Nephron progenitor cell (in vitro differentiated cells): ENCODE measurements around the gene ZMIZ1.

Source experiments
- DNase-seq: peaks from one replicate; pipeline ENCODE4 v3.0.0; 2021
- H3K27ac Mint-ChIP-seq: 2 replicates; pipeline ENCODE4 v1.8.0; 2021; ENCODE audit warnings: mild to moderate bottlenecking, moderate library complexity, mixed read lengths
- H3K27me3 Mint-ChIP-seq: 2 replicates; pipeline ENCODE4 v1.8.0; 2021; ENCODE audit warnings: mild to moderate bottlenecking, low read depth, mixed read lengths; ENCODE audit not compliant: poor library complexity
- H3K36me3 Mint-ChIP-seq: 2 replicates; pipeline ENCODE4 v1.8.0; 2021; ENCODE audit warnings: low read depth, mixed read lengths
- H3K4me1 Mint-ChIP-seq: 2 replicates; pipeline ENCODE4 v1.8.0; 2021; ENCODE audit warnings: mixed read lengths
- H3K4me3 Mint-ChIP-seq: 2 replicates; pipeline ENCODE4 v1.8.0; 2021; ENCODE audit warnings: mild to moderate bottlenecking, moderate library complexity, mixed read lengths
- H3K9me3 Mint-ChIP-seq: 2 replicates; pipeline ENCODE4 v1.8.0; 2021; ENCODE audit warnings: mild to moderate bottlenecking, moderate library complexity, mixed read lengths
- TF ChIP-seq, protein P1 (sequence below): fragments of 200-600 bp; sonication (generic); IDR thresholded peaks from 2 replicates; pipeline ENCODE4 v1.5.0; 2021; ENCODE audit warnings: antibody characterized with exemption

Gene ZMIZ1

DNA sequence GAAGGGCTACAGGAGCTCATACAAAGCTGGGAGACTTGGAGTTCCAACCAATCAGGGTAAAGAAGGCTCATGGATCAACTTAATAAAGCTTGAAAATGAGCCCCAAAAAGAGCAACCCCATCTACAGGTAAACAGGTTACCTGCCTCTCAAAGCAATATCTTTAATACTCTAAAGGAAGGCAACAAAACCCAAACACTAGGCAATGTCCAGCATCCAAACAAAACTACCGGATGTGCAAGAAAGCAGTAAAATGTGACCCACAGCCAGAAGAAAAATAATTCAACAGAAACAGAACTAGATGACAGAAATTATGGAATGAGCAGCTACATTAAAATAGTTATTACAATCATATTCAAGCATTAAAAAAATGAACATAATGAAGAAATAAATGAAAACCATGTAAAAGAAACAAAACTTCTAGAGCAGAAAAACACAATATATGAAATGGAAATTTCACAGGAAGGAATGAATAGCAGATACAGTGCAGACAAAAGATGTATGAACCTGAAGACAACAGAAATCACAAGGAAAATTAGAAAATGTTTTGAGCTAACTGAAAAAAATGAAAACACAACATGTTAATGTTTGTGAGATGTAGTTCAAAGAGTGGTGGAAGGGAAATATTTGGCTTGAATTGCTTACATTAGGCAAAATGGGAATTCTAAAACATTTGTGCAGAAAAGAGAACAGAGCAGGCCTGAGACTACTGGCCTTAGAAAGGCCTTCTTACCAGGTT lies 30.5 kb upstream of the ZMIZ1 start:
- DNase-seq: no peak
- TF ChIP-seq, protein P1, sequence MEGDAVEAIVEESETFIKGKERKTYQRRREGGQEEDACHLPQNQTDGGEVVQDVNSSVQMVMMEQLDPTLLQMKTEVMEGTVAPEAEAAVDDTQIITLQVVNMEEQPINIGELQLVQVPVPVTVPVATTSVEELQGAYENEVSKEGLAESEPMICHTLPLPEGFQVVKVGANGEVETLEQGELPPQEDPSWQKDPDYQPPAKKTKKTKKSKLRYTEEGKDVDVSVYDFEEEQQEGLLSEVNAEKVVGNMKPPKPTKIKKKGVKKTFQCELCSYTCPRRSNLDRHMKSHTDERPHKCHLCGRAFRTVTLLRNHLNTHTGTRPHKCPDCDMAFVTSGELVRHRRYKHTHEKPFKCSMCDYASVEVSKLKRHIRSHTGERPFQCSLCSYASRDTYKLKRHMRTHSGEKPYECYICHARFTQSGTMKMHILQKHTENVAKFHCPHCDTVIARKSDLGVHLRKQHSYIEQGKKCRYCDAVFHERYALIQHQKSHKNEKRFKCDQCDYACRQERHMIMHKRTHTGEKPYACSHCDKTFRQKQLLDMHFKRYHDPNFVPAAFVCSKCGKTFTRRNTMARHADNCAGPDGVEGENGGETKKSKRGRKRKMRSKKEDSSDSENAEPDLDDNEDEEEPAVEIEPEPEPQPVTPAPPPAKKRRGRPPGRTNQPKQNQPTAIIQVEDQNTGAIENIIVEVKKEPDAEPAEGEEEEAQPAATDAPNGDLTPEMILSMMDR: no peak
- H3K27me3 Mint-ChIP-seq: peaks cover 11% of the 10 kb centered on the region
- H3K4me1 Mint-ChIP-seq: peaks cover 22% of the 10 kb centered on the region
- peaks cover 7% of the 10 kb centered on the region for H3K9me3 Mint-ChIP-seq
- H3K4me3 Mint-ChIP-seq: no peak overlapping the region
- H3K27ac Mint-ChIP-seq: peak overlapping the region; percentile 67
- no peaks in the 10 kb centered on the region for H3K36me3 Mint-ChIP-seq

DNA sequence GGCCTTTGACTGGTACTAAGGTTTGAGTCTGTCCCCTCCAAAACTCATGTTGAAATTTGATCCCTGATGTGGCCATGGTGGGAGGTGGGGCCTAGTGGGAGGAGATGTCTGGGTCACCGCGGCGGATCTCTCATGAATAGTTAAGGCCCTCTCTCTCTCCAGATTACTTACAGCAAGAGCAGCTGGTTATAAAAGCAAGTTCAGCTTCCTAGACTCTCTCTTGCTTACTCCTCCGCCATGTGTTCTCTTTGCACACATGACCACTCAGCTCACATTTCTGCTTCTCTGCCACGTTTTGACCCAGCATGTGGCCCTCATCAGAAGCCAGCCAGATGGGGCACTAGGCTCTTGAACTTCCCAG lies 29.9 kb upstream of the ZMIZ1 start:
- peaks cover 11% of the 10 kb centered on the region for H3K27me3 Mint-ChIP-seq
- no peak overlapping the region for H3K4me3 Mint-ChIP-seq
- peaks cover 7% of the 10 kb centered on the region for H3K9me3 Mint-ChIP-seq
- peak overlapping the region; percentile 67 for H3K27ac Mint-ChIP-seq
- DNase-seq: peak; percentile 56
- TF ChIP-seq, protein P1: no peak
- peaks cover 22% of the 10 kb centered on the region for H3K4me1 Mint-ChIP-seq
- H3K36me3 Mint-ChIP-seq: no peaks in the 10 kb centered on the region

DNA sequence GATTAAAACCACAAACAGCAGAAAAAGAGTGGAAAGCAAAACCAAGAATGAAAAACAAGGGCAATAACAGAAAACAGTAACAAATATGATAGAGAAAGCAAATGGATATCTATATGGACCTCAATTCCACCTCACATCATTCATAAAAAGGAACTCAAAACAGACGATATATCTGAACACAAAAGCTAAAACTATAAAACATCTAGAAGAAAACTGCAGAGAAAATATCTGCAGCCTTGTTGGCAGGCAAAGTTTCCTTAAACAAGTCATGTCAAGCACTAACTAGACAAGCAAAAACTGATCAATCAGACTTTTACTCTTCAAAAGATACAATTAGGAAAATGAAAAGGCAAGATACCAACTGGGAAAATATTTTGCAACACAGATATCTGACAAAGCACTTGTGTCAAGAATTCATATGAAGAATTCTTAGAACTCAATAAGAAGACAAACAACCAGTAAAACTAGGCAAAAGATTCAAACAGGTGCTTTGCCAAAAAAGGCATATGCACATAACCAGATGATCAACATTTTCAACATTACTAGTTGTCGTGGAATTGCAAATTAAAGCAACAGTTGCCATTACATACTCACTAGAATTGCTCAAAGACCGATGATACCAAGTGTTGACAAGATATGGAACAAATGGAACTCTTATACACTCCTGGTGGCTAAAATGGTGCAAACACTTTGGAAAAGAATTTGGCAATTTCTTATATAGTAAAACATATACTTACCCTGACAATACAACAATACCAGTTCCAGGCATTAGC lies 25.9 kb upstream of the ZMIZ1 start:
- H3K27me3 Mint-ChIP-seq: peaks cover 14% of the 10 kb centered on the region
- TF ChIP-seq, protein P1: no peak
- peaks cover 4% of the 10 kb centered on the region for H3K9me3 Mint-ChIP-seq
- no peaks in the 10 kb centered on the region for H3K36me3 Mint-ChIP-seq
- peaks cover 40% of the 10 kb centered on the region for H3K4me1 Mint-ChIP-seq
- no peak for DNase-seq
- no peak overlapping the region for H3K4me3 Mint-ChIP-seq
- no peak overlapping the region for H3K27ac Mint-ChIP-seq

DNA sequence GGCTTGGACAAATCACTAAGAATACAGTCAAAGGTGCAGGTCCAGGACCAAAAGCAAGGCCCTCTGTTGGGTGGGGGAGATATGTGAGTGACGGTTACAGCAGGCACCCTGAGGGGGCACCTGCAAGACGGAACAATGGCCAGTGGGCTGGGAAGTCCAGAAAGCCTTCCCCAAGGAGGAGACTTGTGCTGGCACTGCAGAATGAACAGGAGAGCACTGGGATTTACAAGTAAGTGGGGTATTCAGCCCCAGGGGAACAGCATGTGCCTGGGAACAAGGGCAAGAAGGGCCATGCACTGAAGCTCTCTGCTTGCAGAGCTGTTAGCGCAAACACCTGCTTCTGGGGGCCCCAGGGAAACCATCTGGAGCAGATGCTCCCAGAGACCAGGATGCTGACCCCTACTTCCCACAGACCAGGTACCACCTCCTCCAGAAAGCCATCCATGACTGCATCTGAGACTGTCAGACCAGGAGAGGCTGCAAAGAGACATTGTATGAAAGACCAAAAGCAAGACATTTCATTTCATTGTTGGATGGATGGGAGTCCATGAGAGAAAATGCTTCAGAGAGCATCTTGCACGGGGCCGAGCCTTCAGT lies 24.6 kb upstream of the ZMIZ1 start:
- DNase-seq: no peak
- H3K4me1 Mint-ChIP-seq: peaks cover 40% of the 10 kb centered on the region
- H3K27ac Mint-ChIP-seq: no peak overlapping the region
- no peaks in the 10 kb centered on the region for H3K36me3 Mint-ChIP-seq
- H3K9me3 Mint-ChIP-seq: no peaks in the 10 kb centered on the region
- TF ChIP-seq, protein P1: no peak
- H3K27me3 Mint-ChIP-seq: peaks cover 14% of the 10 kb centered on the region
- no peak overlapping the region for H3K4me3 Mint-ChIP-seq

DNA sequence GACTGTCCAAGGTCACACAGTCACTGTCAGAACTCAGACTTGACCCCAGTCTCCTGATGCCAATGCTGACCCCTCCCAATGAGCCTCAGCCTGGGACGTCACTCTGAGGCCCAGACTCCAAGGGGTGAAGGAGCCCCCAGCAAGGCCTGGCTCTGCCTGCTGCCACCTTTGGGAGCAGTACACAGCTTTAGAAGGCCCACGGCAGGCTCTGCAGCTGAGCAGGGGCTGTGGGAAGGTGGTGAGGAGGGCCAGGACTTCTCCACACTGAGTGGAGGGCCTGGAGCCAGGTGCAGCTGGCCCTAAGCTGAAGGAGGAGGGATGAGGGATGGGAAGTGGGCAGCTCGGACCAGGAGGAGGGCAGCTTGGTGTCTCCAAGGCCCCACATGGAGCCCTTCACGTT lies 23.9 kb upstream of the ZMIZ1 start:
- Mint-ChIP-seq H3K4me3 (no peak overlapping the region), H3K9me3 (no peaks in the 10 kb centered on the region), H3K27me3 (peaks cover 14% of the 10 kb centered on the region), H3K27ac (no peak overlapping the region), H3K4me1 (peaks cover 35% of the 10 kb centered on the region), H3K36me3 (no peaks in the 10 kb centered on the region)
- TF ChIP-seq, protein P1: no peak
- no peak for DNase-seq
